Measurements from ENCODE around the gene DYNLT2. TPM values are rescaled to one million over a fixed set of nuclear protein-coding genes. Genes with fewer than 3 reads are reported as not detected.
A peak's percentile ranks its signal among the peaks of the same experiment; 100 is the strongest.

DYNLT2 gene
- total and polyA plus RNA-seq, 3 donors from 2014 or later = 15.4 to 59.4 (median 20.4) TPM

DNA sequence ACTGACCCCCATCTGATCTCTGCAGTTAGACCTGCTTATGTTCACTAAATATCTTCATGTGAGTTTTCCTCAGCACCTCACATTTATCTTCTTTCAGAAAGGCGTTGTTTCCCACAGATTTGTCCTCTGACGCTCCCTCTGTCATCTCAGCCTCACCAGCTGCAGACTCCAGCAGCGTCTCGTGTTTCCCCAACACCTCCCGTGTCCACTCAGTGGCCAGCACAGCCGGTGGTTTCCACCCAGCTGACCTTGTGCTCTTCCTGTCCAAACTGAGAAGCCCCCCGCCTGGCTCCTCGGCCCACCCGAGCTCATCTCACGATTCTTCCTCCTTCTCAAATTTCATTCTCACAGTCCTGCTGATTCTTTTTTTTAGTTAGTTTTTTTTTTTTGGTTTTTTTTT is 12.5 kb upstream of the DYNLT2 start:
- no peak overlapping the region for H3K4me3 ChIP-seq
- H3K36me3 ChIP-seq (ENCODE audit: low read depth, missing control alignments) = no peaks in the 10 kb centered on the region
- H3K9me3 ChIP-seq = no peaks in the 10 kb centered on the region
- intact Hi-C loops (cut with DNase I; ENCODE audit: low total_unique reads) = no loop called here
- no peaks in the 10 kb centered on the region for H3K4me1 ChIP-seq
- DNase-seq = no peak
- no peaks in the 10 kb centered on the region for H3K27me3 ChIP-seq
- TF ChIP-seq, protein P1, sequence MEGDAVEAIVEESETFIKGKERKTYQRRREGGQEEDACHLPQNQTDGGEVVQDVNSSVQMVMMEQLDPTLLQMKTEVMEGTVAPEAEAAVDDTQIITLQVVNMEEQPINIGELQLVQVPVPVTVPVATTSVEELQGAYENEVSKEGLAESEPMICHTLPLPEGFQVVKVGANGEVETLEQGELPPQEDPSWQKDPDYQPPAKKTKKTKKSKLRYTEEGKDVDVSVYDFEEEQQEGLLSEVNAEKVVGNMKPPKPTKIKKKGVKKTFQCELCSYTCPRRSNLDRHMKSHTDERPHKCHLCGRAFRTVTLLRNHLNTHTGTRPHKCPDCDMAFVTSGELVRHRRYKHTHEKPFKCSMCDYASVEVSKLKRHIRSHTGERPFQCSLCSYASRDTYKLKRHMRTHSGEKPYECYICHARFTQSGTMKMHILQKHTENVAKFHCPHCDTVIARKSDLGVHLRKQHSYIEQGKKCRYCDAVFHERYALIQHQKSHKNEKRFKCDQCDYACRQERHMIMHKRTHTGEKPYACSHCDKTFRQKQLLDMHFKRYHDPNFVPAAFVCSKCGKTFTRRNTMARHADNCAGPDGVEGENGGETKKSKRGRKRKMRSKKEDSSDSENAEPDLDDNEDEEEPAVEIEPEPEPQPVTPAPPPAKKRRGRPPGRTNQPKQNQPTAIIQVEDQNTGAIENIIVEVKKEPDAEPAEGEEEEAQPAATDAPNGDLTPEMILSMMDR (IDR thresholded peaks at IDR 0.05) = no peak
- no peak for TF ChIP-seq POLR2A (IDR thresholded peaks at IDR 0.05)
- H3K27ac ChIP-seq = no peak overlapping the region
- 72 to 77% methylated on average over 10 of the region's 10 CpGs for WGBS, 2 donors

DNA sequence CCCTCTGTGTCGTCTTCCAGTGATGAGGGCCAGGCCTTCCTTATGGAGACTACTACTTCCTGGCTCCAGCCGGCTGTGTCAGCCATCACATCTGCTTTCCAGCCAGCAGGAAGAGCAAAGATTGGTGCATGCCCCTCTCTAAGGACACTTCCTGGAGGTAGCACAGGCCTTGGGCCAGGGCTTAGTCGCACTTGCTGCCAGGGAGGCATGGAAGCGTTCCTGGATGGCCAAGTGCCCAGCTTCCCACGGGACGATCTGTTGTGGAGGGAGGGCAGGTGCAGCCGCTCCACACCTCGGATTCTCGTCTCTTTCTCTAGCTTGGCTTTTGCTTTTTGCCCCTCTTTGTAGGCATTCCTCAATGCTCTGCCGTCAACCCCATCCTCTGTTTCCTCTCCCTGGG is 11.9 kb upstream of the DYNLT2 start:
- Histone ChIP-seq H3K4me1 (no peaks in the 10 kb centered on the region), H3K36me3 (ENCODE audit: low read depth, missing control alignments) (peaks cover under 1% of the 10 kb centered on the region), H3K27me3 (no peaks in the 10 kb centered on the region), H3K27ac (no peak overlapping the region), H3K9me3 (no peaks in the 10 kb centered on the region), H3K4me3 (no peak overlapping the region)
- no peak for TF ChIP-seq POLR2A (IDR thresholded peaks at IDR 0.05)
- TF ChIP-seq, protein P1 (IDR thresholded peaks at IDR 0.05) = no peak
- DNase-seq = no peak
- 78 to 83% methylated on average over 8 to 10 of the region's 10 CpGs for WGBS, 2 donors
- intact Hi-C loops (cut with DNase I; ENCODE audit: low total_unique reads) = no loop called here

DNA sequence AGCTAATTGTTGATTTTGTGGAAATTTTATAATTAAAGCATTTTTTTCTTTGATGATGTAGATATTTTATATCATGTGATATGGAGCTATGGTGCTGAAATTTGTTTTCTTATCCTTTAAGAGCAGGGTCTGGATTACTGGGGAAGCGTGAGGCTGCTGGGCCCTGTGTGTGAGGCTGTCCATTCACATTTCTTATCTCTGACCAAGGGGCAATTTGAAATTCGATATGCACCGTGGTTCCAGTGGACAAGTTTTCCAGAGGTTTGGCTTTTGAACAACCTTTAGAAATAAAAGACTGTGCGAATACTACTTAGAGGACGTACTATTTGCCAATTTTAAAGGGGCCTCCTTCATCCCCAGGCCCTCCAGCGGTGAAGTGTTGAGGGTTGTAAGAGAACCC is 3.8 kb upstream of the DYNLT2 start:
- TF ChIP-seq, protein P1 (IDR thresholded peaks at IDR 0.05) = no peak
- TF ChIP-seq POLR2A (IDR thresholded peaks at IDR 0.05) = no peak
- no peak for DNase-seq
- Histone ChIP-seq H3K36me3 (ENCODE audit: low read depth, missing control alignments) (peaks cover 4% of the 10 kb centered on the region), H3K9me3 (no peaks in the 10 kb centered on the region), H3K27me3 (no peaks in the 10 kb centered on the region), H3K4me3 (no peak overlapping the region), H3K27ac (no peak overlapping the region), H3K4me1 (peaks cover 9% of the 10 kb centered on the region)
- intact Hi-C loops (cut with DNase I; ENCODE audit: low total_unique reads) = no loop called here
- WGBS, 2 donors = 84 to 85% methylated on average over 6 of the region's 6 CpGs

DNA sequence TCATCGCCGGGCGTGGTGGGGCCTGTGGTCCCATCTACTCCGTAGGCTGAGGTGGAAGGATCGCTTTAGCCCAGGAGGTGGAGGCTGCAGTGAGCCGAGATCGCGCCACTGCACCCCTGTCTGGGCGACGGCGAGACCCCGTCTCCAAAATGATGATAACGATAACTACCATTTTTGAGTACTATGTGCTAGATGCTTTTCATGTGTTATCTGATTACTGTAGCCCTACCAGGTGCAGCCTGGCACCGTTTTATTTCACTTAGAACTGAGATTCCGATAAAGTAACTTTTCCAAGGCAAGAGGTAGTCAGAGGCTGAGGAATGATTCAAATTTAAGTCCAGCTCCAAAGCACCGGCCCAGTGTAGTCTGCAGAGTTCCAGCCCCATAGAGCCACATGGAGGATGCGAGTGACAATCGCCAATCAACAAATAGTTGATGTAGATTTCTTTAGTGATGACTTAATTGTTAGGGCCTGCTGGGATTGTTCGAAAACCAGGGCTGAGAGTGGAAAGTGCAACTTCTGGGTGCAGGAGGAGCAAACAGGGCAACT is 777 bp upstream of the DYNLT2 start:
- no peaks in the 10 kb centered on the region for H3K27me3 ChIP-seq
- no peak for TF ChIP-seq POLR2A (IDR thresholded peaks at IDR 0.05)
- TF ChIP-seq, protein P1 (IDR thresholded peaks at IDR 0.05) = no peak
- peak; percentile 30 for DNase-seq
- H3K36me3 ChIP-seq (ENCODE audit: low read depth, missing control alignments) = no peaks in the 10 kb centered on the region
- peaks cover 11% of the 10 kb centered on the region for H3K4me1 ChIP-seq
- intact Hi-C loops (cut with DNase I; ENCODE audit: low total_unique reads) = no loop called here
- H3K9me3 ChIP-seq = no peaks in the 10 kb centered on the region
- H3K4me3 ChIP-seq = peak overlapping the region; percentile 85 to 94
- whole genome bisulfite sequencing, 2 donors = 5 to 7% methylated on average over 15 to 19 of the region's 19 CpGs
- H3K27ac ChIP-seq = peak overlapping the region; percentile 86 to 88

DNA sequence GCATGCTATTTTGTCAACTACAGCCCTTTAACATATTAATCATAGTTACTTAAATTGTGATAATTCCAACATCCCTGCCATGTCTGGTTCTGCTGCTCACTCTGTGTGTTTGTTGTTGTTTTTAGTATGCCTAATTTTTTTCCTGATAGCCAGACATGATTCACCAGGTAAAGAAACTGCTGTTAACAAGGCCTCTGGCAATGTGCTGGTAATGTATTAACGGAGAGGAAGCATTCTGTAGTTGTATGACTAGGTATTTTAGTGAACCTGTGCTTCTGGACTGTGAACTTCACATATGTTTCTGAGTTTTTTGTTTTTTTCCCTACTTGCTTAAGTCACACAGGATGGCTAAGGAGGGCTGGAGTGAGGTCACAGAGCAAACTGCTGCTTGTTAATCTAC is 4.8 kb downstream of the DYNLT2 start:
- no peak overlapping the region for H3K27ac ChIP-seq

More for the DNA sequence above, 4.8 kb downstream of the DYNLT2 start:
- Histone ChIP-seq H3K4me1 (peaks cover 8% of the 10 kb centered on the region), H3K4me3 (no peak overlapping the region), H3K27me3 (no peaks in the 10 kb centered on the region), H3K9me3 (no peaks in the 10 kb centered on the region), H3K36me3 (ENCODE audit: low read depth, missing control alignments) (no peaks in the 10 kb centered on the region)
- intact Hi-C loops (cut with DNase I; ENCODE audit: low total_unique reads) = no loop called here
- TF ChIP-seq, protein P1 (IDR thresholded peaks at IDR 0.05) = no peak
- no peak for TF ChIP-seq POLR2A (IDR thresholded peaks at IDR 0.05)
- DNase-seq = no peak
- WGBS, 2 donors = 79 to 85% methylated on average over 1 of the region's 1 CpG

All from testis (tissue), 3 donors.